GM18517 (cell line): ENCODE data around the gene KLK11.

ENCODE experiments used
- ATAC-seq: cut with Tn5 transposase; IDR thresholded peaks from one replicate; pipeline ENCODE4 v1.9.1; 2021; ENCODE audit warnings: mild to moderate bottlenecking, moderate library complexity; ENCODE audit not compliant: unreplicated experiment

The KLK11 gene

DNA sequence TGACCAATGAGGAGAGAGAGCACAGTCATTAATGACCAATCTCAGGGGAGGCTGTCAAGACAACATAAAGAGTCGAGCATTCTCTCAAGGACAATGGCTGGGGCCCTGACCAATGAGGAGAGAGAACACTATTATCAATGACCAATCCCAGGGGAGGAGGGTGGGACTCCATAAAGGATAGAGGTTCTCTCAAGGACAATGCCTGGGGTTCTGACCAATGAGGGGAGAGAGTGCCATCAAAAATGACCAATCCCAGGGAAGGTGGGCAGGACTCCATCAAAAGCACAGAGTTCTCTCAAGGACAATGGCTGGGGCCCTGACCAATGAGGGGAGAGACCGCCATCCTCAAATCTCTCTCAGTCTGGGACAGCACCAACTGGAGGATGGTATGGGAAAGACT, 3.3 kb upstream of the KLK11 start:
- ATAC-seq, result no peak

DNA sequence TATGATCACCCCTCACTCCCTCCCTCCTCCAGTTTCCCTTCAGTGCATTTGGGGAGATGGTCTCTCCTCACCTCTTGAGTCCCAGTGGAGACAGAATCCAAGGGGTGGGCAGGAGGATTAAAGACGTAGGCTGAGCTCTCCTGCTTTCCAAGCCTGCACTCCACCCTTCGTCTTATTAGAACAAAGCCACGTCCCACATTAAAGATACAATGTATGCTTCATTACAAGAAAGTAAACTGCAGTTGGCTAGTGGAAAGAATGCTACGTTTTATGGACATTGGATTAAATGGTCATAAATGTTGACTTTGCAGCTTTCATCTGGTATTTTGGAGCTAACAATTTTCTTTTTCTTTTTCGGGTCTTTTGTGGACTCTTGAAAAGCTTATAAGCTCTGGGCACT, 1.5 kb upstream of the KLK11 start:
- ATAC-seq, result no peak

DNA sequence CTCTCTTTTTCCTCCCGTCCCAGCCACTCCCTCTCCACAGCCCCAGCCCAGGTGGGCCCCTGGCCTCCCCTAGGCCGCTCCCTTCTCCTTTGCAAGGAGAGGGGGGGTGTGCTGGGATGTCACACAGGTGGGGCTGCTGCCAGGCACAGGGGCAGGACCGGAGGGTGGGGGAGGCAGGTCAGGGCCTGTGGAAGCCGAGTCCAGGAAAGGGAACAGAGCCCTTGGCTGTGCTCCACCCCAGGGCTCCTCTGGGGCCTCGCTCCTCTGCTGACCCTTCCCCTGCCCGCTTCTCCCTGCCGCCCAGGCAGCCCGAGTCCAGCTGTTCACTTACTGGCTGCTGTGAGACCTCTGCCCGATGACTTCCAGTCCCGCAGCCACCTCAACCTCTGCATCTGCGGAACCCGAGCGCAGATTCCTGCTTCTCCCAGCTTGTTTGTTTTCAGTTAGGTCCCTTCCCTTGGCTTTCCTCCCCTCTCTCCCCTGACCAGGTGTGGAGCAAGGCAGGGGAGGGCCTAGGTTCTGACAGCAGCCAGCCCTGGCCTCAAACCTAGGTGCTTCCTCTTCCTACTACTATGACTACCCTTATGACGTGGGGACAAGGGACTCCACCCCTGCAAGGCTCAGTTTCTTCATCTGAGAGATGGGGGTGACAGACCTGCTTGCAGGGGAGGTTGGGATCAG, 850 bp upstream of the KLK11 start:
- no peak for ATAC-seq

DNA sequence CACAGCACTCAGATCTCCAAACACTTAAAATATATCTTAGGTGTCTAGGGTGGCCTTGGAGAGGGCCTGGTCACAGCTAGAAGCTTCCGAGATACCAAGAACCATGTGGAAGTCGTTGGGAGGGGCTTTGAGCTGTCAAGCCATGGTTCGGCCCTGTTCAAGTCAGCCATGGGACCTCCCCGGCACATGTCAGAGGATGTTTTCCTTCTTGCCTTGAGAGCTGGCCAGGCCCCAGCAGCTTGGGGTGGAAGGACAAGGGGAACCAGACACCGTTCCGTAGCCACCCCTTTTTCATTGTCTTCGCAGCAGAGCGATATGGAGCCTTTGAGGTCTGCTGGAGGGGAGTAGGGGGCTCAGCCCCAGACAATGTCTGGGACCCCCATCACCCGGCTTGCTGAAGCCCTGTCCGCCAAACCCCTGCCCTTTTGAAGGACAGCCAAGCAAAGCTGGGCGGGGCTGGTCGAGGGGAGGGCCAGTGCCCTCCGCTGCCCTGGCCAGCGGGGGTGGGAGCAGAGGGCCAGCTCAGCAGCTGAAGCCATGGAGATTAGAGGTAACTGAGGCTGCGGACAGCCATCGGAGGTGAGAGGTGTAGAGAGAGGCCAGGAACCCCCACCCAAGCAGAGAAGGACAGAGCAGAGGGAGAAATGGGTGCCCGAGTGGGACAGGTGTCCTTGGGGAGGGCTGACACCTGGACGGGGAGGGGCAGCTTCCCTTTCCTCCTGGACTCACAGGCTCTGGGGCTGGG, 435 bp downstream of the KLK11 start:
- no peak for ATAC-seq

DNA sequence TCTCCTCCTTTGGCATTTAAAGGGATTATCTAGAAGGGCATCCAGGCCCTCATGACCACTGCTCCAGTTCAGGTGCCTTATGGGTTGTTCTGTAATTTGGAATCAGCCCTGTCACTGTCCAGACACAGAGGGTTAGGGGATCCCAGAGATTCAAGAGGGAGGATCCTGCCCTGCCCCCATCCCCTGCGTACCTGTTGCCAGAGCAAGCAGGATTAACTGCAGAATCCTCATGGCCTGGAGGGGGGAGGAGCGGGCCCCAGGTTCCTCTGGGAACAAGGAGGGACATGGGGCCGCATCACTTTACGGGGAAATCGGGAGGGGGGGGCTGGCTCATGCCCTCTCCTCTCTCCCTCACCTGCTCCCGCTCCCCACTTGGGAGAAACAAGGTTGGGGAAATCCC, 1.0 kb downstream of the KLK11 start:
- no peak for ATAC-seq

DNA sequence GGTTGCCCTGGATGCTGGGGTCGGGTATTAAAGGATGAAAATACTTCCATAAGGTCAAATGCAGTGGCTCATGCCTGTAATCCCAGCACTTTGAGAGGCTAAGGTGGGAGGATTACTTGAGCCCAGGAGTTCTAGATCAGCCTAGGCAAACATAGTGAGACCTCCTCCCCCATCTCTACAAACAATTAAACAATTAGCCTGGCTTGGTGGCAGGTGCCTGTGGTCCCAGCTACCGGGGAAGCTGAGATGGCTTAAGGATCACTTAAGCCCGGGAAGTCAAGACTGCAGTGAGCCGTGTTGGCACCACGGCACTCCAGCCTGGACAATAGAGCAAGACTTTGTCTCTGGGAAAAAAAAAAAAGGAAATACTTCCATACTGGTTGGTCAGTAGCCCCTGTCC, 1.5 kb downstream of the KLK11 start:
- ATAC-seq, result no peak

DNA sequence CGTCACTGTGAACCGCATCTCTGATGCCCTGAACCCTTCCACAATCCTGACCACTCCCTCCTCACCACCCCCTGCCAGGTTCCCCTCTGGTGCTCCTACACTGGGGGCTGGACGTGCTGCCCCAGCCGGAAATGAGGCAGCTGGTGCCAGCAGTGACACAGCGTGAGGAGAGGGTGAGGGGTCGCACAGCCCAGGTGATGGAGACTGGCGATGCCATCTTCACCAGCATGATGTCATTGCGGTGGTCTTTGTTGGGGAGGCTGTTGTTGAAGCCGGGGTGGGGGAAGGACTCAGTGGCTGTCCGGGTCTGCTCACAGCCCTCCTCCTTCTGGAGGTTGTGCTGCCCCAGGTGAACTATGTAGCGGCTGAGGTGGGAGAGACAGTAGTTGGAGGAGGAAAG, 2.5 kb downstream of the KLK11 start:
- ATAC-seq, result no peak

DNA sequence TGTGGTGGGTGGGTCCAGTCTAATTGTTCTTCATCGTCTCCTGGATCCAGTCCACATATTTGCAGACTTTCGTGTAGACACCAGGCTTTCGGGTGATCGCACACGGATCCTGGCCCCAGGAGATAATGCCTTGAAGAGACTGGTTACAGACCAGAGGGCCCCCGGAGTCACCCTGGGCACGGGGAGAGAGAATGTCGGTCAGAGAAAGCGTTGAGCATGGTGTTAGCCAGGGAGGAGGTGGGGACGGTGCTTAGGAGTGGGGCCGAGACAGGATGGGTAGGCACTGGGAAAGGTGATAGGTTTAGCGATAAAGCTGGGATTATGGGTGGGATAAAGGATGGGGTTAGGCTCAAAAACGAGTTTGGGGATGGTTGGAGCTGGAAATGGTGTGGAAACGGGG, 3.9 kb downstream of the KLK11 start:
- ATAC-seq, result no peak

DNA sequence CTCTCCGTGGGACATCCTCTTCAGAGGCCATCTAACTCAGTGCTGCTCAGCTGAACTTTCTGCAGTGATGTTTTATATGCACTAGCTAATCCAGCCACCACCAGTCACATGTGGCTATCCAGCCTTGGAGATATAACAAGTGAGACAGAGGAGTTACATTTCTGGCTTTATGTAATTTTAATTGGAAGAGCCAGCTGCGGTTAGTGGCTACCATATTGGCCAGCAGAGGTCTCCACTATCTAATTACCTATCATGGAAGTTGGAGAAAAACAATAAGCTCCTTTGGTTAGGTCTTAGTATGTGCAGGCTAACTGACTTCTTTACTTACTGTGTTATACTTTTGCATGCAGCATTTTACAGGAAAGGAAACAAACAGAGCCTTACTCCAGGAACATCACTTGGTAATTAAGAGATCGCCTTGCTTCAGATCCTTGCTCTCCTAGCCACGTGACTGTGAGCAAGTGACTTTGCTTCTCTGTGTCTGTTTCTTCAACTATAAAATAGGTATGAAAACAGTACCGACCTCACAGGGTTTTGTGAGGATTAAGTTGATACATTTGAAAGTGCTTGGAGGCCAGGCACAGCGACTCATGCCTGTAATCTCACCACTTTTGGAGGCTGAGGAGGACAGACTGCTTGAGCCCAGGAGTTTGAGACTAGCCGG, 5.3 kb downstream of the KLK11 start:
- no peak for ATAC-seq

DNA sequence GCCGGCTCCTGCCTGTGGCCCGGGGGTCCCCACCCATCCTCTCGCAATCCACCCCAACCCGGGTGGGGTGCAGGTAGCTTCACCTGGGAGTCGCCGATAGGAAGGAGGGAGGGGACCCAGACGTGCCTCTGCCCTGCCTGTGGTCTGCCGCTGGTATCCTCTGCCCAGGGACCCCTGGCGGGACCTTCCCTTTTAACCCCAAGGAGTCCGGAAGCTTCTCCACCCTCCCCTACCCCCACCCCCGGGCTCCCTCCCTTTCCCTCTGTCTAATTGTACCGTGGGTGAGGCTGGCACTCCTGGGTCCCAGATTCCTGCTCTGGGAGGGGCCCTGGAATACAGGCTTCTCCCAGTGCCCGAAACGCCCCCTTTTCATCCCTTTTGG, 6.9 kb downstream of the KLK11 start, which contains the start of gene KLK10:
TSS of gene KLK10 (minus strand) at position 166 of the 382 bp plus-strand sequence. CDS start 579 bp downstream, outside the sequence.
- no peak for ATAC-seq

DNA sequence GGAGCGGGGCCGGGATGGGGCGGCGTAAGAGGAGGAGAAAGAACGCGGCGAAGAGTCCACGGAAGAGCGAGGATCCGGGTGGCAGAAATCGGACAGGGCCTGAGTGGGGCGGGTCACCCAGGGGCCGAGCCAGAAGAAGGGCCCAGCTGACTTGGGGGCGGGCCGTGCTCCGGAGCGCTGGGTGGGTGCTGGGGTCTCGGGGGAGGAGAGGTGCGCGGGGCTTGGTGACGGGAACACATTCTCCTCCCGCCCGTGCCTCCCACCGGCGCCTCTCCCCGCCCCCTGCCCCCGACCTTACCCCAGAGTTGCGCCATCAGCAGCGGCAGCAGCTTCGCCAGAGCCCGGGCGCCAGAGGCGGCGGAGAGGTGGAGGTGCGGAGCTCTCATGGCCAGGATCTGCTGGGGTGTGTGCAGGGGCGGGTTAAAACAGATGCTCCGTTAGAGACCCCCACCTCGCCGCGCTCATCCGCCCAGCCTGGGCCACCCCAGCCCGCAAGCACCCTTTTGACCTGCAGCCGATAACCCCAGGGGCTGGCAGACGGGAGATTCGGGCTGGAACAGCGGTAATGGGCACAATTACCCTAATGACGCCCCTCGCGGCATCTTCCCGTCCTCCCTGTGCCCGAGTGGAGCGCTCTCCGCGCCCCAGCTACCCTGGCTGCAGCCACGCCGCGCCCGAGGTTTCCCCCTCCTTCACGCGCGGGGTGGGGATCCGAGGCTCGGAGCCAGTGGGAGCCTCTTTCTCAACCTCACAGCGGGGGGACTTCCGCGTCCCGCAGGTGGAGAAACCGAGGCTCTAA, 7.5 kb downstream of the KLK11 start:
- no peak for ATAC-seq

DNA sequence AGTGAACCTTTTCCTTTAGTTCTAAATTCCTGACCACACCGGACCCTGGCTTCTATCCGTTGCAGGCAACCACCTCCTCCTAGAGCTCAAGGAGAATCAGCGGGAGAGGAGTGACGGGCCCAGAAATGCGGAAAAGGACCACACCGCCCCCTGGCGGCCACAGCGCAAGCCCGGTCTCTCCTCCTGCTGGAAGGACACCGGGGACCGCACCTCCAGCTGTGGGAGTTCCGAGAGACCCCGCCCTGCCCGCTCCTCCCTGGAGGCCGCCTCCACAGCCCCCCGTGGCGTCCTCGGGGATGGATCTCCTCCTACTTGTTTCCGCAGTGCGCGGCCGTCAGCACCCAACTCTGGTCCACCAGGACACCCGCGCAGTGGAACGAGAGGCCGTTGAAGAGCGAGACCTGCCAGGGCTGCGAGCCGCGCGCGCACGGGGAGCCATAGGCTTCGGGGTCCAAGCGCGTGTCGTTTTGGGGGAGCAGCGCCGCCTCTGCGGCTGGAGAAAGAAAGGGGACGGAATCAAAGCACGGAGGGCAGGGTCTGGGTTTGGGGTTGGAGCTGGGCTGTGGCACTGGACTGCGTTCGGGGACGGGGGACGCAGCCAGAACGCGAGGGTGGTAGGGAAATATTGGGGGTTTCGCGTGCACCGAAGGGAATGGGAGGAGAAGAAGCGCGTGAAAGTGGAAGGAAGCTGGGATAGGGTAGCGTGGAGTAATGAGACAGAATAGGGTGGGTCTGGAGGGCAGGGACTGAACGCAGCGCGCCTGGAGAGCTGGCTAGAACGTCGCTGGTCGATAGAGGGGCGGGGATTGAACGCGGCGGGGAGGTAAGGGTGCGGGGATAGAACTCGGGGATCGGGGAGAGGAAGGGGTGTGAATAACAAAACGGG, 9.4 kb downstream of the KLK11 start:
- no peak for ATAC-seq

DNA sequence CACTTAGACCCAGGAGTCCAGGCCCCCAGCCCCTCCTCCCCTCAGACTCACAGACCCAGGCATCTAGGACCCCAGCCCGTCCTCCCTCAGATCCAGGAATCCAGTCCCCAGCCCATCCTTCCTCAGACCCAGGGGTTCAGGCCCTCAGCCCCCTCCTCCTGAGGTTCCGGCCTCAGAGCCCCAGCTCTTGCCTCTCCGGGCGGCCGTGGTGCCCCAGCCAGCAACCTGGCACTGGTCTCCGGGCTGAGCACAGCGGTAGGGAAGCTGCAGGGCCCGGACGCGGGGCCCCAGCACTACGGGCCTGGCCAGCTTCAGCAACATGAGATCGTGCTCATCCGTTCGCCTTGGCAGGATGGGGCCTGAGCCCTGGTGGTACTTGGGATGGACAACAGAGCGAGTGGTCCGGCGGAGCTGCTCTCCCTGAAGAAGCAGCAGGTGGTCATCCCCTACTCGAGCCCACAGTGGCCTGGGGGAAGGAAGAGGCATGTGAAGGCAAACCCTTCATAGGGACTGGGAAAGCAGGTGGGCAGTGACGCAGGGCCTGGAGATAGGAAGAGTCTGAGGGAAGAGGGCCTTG, 10.6 kb downstream of the KLK11 start:
- ATAC-seq, result no peak

DNA sequence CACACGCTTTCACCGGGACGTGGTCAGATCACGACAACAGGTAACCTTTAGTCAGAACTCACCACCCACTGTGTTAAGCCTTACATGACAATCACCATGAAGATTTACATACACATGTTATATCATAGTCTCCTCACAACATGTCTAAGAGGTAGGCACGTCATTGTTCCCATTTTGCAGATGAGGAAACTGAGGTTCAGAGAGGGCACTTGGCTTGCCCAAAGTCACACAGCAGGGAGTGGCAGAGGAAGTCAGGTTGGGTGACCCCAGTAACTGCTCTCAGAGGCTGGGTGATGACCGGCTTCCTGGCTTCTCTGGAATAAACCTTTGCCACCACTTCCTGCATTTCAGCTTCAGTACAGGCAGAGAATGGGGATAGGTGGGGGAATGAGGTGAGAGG, 12.2 kb downstream of the KLK11 start:
- no peak for ATAC-seq

DNA sequence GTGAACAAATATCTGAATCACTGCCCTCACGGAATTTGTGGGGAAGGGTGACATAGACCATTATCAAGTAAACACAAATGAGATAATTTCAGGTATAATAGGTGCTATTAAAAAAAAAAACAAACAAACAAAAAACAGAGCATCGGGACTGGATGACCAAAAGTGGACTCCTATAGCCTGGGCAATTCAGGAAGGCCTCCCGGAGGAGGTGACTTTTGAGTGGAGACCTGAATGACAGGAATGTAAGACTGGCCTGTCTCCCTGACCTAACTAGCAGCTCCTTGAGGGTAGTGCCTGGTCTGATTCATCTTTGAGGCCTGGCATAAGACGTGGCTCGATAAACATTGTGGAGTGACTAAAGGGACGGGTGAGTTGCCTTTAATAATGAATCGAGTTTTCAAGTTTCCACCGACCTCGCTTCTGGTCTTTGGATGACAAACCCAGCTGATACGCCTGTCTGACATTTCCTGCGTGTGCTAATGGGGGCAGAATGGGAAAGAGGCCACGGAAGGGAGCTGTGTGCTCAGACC, 13.7 kb downstream of the KLK11 start:
- ATAC-seq, result no peak

DNA sequence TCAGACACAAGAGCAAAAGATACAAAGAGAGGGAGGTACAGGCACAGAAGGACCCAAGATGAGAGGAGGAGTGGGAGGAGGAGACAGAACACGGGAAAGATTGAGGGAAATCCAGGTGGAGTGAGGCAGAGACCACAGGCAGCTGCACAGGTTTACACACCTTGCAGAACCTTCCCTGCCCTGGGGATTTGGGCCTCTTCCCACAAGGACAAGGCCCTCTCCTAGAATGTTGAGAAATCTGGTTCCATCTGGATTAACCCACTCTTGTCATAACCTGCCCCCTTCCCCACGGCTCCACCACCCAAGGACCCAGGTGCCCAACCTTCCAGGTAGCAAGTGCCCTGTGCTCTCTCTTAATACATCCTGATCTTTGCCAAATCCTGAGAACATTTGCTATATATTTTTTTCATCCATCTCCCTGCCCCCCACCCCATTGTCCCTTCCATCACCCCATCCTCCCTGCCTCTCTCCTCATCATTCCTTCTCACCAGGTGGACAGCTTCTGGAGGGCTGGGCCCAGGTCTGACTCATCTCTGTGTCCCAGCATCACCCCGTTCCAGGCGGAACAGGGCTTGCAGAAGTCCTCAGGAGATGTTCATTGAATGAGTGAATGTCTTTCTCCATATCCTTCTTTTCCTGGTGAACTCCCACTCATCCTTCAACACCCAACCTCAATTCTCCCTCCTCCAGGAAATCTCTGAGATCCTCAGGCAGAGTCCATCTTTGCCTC, 16.2 kb downstream of the KLK11 start:
- no peak for ATAC-seq

DNA sequence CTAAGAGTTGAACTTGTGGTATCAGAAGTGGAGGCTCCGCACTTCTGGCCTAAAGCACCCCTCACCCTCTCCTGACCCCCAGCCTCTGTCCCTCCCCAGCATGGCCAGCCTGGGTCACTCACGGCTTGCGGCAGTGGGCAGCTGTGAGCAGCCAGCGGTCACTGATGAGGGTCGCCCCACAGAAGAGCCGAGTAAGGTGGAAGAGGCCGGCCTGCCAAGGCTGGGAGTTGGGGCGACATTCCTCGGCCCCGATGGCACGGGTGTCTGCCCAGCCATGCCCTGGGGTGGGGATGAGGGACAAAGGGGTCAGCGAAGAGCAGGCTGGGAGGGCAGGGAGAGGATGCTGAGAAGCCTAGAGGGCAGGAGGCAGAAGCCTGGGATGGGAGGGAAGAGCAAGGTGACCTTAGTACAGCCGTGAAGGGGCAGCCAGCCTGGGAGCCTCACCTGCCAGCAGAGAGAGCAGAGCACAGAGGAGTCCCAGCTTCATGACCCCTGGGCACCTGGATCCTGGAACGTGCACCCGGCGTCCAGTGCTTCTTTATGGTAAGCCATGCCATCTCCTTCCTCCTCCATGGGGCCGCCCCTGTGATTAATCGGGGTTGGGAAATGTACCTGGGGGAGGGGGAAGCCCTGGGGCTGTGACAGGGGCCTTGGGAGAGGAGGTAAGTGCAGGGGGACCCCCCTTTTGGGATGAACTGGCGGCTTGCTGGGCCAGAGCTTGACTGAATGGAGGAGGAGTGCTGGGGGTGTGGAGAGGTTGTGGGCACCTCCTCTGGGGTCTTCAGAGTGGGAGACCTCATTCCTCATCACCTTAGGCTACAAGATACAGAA, 17.1 kb downstream of the KLK11 start:
- ATAC-seq, result no peak

DNA sequence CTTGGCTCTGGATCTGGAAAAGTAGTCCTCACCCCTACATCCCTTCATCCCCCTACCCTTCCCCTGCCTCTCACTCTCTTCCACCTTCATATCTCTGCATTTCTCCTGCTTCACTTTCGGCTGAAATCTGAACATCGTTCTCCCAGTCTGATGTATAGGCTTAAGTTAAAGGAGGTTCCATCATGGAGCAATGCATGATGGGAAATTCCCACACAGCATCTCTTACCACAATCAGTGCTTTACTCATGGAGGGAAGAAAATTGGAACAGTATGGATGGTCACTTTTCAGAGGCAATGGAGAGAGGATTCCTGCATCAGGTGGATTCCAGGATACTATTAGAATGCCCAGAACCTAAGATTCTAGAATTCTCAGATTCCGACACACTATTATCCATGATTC, 18.9 kb downstream of the KLK11 start:
- ATAC-seq, result no peak
